ENCODE results near the gene CCT7.
"Not testable (repeated sequence)": the region's sequence is repeated elsewhere in the genome, so short reads cannot be mapped to it uniquely, and the experiment has no call there.

CCT7 gene

DNA sequence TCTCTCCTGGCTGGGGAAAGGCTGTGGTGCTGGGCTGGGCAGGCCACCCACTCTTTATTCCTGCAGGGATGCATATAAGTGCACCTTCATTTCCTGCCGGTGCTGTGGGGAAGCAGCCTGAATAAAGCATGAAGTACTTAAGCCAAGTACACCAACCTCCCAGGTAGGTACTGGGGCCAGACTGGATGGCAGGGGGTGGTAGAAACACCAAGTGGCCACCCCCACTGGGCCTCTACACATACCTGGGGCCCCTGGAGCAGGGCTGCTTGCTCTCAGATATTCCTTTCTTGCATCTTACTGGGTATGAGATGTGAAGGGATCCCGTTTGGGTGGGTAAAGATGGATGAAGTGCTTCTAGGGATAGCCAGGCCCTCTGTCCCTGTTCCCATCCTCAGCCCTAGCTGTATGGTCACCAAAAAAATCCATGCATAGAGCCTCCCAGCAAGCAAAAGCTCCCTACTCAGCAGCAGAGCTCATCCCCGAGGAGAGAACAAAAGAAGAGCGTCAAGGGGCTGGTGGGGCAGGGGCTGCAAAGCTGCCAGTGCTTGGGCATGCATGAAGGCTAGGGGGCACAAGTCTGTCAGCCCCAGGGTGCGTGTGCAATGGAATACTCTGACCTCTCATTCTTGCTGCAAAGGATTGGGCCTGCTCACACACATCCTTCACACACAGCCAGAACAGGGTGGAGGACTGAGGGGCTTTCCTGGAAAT, 22.0 kb downstream of the CCT7 start:
- no peak for DNase-seq

DNA sequence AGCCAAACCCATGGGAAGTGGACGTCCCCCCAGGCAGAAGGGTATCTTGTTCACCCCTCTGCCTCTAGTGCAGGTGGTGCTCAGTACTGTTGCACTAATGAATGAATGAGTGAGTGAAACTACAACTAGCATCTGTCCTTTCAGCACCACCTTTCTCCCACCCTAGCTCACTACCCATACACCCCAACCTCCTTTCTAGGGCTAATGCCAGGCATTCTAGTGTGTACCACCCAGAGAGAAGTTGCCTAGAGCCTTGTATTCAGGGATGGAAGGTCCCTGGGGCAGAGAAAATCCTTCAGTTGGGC, 22.5 kb downstream of the CCT7 start:
- no peak for DNase-seq

DNA sequence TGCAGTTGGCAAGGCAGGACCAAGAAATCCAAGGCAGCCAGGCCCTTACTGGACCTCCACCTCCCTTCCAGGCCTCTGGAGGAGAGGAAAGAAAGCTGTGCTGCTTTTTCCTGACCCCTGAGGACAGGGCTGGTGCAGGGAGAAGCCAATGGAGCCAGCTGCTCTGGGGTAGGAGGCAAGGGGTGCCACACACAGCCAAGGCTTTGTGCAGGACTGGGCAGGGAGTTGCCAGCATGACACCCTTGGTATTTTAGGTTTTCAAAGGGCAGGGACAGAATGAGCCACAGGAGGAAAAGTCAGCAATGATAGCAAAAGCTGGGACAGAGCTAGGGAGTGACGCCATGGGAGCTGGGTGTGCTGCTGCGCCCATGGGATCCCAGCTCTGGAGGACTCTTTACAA, 22.9 kb downstream of the CCT7 start:
- no peak for DNase-seq

DNA sequence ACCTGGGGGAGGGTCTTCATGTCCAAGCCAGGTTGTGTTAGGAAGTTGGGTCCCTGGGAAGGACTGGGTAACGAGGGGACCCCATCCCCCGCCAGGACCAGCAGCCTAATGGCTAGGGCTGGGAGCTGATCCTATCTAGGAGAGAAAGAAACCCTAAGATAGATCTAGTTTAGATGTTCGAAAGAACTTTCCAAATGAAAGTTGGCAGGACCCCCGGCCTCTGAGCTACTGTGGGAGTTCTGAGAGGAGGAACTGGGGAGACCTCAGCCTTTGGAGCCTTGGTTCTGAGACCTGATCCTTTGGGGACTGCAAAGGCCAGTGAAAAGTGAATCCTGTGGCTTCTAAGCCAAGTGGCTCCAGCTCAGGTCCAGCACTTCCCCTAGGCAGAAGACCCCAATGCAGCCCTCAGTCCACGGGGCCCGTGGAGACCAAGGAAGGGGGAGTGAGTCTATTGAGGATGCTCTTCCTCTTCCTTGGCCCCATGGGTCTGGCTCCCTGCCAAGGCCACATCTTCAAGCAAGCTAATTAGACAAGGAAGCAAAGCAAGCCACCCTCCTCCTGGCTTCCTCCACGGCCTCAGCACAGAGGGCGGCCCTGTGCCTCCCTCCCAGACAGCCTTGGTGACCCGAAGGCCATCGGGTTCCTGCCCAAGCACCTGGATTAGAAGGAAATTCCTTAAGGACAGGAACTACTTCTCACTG, 23.5 kb downstream of the CCT7 start:
- no peak for DNase-seq

DNA sequence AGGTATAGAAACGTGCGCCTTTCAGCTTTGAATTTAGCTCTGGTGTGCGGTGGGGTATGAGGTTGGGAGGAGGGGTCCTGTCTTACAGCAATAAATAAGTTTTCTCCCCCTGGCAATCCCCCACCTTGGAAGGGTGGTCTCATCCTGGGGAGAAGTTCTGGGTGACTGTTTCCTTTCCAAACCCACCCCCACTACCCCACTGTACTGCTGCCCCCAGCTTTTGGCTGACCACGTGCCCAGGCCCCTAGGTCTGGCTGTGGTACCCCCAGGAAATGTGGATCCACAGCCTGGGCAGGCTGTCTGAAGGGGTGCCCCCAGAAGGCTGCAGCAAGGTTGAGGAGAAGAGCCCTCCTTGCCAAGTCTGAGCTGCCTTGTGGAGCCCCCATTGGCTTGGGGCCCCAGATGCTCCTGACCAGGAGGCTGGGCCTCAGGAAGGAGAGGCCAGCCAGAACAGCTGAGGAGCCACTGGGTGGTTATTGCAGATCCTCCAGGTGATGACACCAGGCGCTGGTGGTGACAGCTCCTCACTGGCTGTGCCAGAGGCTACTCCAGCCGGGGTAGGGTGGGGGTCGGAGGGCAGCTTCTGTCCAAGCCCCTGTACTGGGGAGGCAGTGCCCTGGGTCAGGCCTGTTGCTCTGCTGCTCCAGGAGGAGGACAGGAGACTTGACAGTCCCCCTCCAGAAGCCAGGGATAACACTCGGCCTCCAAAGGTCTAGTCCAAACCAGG, 24.2 kb downstream of the CCT7 start:
- no peak for DNase-seq

DNA sequence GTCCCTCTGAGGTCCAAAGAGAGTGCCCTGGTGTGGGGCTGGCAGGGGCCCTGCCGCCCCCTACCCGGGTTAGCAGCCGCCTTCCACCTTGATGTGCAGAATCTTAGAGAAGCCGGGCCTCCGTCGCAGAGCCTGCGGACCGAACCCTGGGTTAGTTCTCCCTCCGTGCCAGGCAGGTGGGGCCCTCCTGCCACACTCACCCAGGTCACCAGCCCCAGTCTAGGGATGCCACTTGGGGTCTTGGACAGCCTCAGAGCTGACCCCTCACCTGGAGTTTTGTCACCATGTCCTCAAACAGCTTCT, 24.8 kb downstream of the CCT7 start:
- DNase-seq = no peak

DNA sequence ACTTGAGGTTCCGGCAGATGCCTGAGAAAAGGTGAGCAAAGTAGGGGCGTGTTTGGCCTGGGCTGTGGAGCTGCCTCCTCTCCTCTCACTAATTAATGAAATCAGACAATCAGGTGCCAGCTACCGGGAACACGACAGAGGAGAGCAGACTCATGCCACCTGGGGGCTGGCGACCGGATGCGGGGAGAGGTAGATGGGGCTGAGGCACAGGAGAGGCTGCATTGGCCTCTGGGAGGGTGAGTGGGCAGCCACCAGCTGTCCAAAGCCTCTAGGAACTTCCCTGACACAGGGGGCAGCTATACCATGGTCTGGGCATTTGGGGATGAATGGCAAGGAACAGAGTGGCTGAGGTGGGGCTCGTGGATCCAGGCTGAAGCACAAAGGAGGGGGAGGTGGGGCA, 25.2 kb downstream of the CCT7 start:
- DNase-seq = no peak

DNA sequence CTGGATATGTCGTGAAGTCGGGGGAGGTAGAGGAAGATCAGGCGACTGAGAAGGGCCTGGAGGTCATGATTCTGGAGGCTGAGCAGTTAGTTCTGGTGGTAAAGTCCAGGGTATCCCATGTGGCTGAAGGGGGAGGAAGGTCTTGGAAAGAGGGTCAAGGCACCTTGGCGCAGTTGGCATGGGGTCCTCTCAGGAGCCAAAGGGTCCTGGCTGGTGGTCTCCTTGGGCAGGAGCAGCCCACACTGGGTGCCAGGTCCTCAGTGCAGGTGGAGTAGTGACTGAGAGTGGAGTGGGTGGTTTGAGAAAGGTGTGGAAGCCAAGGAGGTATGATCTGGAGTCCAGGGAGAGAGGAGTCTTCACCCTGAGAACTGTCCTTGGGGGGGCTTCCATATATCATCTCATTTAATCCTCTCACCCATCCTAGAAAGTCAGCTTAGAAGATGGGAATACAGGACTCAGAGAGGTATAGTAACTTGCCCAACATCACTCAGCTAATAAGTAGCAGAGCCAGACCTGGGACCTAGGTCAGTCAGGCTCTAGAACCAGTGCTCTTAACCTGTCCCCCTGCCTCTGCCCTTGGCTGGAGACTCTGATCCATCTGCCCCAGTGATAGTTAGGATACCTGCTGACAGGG, 25.7 kb downstream of the CCT7 start:
- no peak for DNase-seq

DNA sequence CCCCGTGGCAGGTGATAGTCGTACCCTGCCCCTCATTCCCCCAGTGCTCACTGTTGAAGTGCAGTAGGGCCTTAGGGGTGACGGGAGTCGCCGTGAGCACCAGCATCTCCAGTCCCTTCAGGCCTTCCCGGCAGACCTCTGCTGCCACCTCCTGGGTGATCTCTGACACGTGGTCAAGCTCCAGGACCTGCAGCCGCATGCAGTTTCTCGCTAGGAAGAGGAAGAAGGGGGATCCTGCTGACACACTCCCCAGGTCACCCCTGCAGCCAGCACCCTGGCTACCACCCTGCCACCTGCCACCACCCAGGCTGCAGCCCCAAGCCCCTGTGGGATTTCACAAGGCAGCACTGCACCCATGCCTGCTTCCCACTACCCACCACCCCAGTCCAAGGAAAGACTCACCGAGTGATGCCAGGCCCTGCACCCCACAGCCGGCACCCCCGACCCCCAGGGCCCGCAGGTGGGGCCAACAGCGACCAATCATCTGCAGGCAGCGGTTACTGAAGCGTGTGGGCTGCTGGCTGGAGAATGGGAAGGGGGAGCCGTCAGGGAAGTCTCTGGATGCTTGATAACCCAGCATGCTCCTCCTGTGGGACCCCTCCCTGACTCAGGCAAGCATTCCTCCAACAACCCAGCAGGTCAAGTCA, 26.4 kb downstream of the CCT7 start:
- no peak for DNase-seq

DNA sequence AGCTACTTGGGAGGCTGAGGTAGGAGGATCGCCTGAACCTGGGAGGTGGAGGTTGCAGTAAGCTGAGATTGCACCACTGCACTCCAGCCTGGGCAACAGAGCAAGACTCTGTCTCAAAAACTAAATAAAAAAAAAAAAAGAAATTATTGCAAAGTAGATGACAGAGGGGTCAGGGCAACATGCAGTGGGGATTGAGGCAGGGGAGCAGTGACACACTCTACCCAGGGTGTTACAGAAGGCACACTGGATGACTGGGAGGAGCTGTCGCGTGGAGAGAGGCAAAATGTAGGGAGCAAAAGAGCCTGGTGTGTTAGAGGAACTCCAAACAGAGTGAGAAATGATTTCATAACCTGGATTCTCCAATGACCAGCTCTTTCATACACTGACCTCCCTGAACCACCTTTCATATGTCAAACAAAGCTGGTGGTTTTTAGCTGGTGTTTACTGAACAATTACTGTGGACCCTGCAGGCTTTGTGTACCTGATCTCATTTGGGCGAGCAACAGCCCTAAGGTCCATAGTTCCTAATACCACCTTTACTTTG, 28.1 kb downstream of the CCT7 start:
- DNase-seq = no peak

DNA sequence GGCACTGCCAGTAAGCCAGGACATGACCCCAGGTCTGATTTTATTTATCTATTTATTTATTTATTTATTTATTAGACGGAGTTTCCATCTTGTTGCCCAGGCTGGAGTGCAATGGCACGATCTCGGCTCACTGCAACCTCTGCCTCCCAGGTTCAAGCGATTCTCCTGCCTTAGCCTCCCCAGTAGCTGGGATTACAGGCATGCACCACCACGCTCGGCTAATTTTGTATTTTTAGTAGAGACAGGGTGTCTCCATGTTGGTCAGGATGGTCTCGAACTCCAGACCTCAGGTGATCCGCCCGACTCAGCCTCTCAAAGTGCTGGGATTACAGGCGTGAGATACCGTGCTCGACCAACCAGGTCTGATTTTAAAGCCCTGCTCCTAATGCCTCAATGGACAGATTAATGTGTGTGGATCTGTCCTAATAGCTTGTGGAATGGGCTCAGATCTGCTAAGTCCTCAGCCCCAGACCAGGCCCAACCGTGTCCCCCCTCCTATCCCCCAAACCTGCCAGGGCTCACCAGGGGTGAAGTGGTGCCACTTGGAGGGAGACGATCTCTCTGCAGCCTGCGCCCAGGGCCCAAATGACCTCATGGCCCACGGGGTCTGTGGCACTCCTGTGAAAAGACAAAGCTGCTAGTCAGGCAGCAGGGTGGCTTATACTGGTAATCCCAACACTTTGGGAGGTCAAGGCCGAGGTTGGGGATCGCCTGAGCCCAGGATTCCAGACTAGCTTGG, 28.8 kb downstream of the CCT7 start:
- not testable (repeated sequence) for DNase-seq

DNA sequence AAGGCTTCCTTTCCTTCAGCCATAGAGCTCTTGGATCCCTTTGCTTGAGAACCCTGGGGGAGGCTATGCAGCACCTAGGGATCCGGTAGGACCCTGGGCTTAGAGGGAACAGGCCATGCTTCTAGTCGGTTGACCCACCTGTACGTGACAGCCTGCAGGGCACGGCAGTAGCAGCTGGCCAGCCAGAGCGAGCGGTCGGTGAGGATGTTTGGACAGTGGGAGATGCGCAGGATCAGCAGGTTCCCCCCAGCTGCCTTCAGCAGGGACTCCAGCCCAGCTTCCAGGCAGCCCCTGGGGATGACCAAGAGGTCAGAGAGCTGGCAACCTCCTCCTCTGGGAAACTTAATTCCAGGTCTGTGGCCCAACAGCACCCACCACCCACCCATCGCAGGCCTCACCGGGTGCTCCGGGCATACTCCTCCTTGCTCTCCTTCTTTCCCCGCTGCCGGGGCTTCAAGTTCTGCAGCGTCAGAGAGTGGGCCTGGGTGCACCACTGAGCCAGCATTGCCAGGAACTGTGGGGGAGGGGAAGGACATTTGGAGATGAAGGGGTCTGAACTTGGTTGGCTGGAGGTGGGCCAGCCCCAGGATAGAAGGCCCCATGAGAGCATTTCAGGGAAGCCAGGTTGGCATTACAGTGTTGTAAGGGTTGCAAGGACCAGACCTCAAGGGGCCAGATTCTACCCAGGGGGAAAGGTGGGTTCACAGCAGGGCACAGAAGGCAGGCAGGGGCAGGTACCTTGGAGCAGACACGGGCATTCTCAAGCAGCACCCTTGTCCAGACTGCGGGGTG, 29.6 kb downstream of the CCT7 start:
- DNase-seq = no peak

DNA sequence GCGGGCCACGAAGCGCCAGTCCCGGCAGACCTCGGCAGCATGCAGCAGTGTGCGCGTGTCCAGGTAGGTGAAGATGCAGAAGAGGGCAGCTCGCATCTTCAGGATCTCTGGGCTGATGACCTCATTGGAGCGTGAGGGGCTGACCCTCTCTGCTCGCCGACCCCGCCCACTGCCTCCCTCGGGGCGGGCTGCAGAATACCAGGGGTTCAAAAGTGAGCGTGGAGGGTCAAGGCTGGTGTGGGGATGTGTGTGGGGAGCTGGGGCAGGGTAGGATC, 30.2 kb downstream of the CCT7 start:
- no peak for DNase-seq

DNA sequence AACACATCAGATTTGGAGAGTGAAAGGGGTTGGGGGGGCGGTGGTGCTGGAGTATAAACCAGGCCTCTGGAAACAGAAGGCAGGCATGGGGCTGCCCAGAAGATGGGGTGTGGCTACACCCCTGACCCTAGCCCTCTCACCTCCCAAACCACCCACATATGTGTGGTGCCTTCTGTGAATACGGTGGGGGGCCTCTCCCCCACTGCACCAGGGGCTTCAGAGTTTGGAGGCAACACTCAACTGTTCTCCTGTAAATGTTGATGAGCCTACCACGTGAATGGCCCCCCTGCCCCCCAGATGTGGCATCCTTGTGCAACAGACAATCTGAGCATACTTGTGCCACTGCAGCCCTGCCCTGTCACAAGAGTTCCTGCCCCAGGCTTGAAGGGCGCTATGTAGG, 30.7 kb downstream of the CCT7 start:
- no peak for DNase-seq

DNA sequence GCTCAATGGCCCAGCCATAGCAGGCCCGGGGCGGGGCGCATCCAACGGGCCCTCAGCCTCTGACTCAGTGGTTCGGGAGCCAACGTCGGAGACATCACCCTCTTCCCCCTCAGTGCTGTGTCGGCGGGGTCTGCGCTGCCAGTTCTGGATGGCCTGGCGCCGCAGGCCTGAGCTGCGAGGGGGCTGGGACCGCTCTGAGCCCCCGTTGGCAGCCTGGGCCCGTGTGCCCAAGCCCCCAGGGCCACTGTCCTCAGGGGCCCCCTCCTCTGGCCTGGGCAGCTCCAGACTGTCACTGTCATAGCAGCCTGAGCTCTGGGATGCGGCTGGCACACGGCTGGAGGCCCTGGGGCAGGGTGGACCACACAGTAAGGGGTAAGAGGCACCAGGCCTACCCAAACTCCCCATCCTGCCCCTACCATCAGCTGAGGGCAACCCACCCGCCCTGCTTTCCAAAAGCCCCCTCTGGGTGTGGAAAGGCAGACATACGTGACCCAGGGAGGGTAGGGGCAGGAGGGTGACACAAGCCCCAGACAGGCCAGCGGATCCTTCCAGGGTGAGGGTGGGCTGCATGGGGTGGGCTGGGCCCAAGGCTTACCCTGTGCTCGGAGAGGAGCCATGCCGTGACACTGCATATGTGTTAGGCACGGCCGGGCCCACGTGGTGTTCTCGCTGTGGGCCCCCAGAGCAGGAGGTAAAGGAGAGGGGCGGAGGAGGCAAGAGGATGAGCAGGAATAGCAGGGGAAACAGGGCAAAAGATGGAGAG, 31.4 kb downstream of the CCT7 start:
- DNase-seq = no peak

DNA sequence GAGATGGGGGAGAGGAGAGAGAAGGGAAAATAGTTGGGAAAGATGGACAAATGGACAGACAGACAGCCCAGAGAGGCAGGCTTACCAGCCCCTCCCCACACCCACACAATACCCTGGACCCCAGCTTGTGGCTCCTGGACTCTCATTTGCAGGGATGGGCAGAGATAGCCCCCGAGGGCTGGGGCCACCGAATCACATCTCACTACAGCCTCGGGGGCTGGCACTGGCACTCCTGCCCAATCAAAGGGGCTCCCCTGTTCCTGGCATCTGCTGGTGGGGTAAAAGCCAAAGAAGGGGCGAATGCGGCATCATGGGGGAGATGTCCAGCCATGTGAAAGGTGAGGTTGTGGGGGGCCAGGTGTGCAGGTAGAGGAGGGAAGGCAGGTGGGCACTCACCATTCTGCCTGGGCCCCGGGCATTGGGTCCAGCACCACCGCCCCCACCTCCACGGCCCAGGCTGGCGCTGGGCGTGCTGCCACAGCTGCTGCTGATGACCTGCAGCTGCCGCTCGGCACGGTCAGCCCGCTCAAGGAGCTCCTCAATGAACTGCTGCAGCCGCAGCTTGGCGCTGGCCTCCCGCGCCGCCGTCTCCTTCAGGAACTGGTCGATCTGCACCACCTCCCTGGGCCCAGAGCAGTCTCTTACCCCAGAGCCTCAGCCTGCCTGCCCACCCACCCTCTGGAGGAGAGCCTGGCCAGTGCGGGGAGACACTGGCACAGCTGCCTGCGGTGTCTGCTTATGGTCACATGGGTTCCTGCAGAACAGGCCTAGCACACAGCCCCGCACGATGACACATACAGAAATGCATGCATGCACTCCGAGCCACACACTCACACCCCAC, 32.2 kb downstream of the CCT7 start:
- DNase-seq = no peak

DNA sequence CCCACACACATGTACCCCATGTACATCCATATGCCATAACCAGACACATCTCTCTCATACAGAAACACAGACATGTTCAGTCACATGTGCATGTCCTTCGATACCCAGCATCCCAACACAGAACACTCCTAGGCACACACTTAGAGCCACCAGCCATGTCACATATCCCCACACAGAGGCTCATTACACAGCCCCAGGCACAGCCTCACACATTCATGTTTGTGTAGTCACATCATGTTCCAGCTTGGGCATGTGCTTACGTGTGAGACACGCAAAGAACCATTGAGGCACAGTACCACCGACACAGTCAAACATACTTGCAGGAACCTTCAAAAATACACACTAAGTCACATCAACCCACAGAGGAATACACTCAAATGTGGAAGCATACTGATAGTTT, 32.9 kb downstream of the CCT7 start:
- DNase-seq = no peak

DNA sequence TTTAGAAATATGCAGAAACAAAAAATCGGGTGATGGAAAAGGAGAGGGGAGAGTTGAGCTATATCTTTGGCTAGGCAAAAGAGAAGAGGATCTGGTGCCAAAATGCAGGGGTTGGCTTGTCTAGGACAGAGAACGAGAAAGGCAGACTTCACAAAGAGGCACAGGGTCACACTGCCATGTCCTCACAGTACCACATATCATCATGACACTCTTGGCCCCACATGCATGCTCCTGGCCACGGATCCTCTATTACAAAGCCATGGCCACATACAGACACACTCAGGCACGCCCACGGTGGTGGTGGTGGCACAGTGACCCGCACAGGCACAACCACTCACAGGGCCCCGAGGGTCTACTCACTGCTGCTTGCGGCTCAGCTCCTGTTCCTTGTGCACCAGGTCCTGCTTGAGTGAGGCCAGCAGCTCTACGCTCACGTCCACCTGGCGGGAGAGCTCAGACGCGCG, 34.3 kb downstream of the CCT7 start:
- DNase-seq = no peak

DNA sequence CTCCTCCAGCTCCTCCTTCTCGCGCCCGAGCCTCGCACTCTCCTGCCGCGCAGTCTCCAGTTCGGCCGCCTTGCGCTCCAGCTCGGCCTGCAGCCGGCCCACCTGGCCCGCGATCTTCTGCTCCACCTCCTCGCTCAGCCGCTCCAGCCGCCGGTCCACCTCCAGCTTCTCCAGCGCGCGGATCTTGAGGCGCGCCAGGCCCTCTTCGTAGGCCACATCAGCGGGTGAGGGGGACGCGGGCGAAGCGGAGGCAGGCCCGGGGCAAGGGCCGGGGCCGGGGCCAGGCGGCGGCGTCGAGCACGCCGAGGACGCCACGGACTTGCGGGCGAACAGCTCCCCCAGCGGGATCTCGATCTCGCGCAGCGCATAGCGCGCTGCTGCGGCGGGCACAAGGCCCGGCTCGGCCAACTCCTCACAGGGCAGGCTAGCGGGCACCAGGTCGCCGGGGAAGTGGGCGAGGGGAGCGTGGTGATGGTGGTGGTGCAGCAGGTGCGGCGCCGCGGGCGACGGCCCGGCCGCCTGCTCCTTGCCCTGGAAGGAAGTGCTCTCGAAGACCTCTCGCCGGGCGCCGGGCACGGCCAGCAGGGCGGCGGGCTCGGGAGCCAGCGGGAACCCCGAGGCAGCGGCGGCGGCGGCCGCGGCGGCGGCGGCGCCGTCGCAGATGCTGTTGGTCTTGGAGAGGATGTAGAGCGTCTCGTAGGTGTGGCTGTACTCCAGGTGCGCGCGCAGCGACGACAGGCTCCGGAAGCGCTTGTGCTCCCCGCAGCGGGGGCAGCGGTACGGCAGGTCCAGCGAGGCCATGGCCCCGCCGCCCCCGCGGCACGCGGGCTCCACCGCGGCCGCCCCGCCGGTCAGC, 35.0 kb downstream of the CCT7 start:
- DNase-seq = peak; percentile 46
